ENCODE results near the gene USH1G. TPM values are rescaled to one million over a fixed set of nuclear protein-coding genes. Genes with fewer than 3 reads are reported as not detected.
A peak's percentile ranks its signal among the peaks of the same experiment; 100 is the strongest.

Gene USH1G
- total RNA-seq, 4 donors from 2014 or later: 1.1 to 3.7 (median 1.9) TPM

- no peak for DNase-seq (ENCODE audit: low spot score in 2 of 2)
- Histone ChIP-seq H3K27ac (no peak overlapping the region), H3K27me3 (peaks cover 67% of the 10 kb centered on the region), H3K4me1 (peaks cover 11% of the 10 kb centered on the region), H3K9me3 (no peaks in the 10 kb centered on the region), H3K4me3 (no peak overlapping the region), H3K36me3 (no peaks in the 10 kb centered on the region)
- TF ChIP-seq, protein P1, sequence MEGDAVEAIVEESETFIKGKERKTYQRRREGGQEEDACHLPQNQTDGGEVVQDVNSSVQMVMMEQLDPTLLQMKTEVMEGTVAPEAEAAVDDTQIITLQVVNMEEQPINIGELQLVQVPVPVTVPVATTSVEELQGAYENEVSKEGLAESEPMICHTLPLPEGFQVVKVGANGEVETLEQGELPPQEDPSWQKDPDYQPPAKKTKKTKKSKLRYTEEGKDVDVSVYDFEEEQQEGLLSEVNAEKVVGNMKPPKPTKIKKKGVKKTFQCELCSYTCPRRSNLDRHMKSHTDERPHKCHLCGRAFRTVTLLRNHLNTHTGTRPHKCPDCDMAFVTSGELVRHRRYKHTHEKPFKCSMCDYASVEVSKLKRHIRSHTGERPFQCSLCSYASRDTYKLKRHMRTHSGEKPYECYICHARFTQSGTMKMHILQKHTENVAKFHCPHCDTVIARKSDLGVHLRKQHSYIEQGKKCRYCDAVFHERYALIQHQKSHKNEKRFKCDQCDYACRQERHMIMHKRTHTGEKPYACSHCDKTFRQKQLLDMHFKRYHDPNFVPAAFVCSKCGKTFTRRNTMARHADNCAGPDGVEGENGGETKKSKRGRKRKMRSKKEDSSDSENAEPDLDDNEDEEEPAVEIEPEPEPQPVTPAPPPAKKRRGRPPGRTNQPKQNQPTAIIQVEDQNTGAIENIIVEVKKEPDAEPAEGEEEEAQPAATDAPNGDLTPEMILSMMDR (IDR thresholded peaks at IDR 0.05): no peak
- TF ChIP-seq POLR2AphosphoS5 (IDR thresholded peaks at IDR 0.05): no peak
- TF ChIP-seq EP300 (IDR thresholded peaks at IDR 0.05): no peak
- no peak for TF ChIP-seq POLR2A (IDR thresholded peaks at IDR 0.05)
- 71% methylated on average over 8 of the region's 8 CpGs for WGBS
These were observed 15.3 kb upstream of the USH1G start for GRCh38 chr17:74938194-74938950.

GRCh38 chr17:74937064-74938051 lies 14.3 kb upstream of the USH1G start:
- 43% methylated on average over 9 of the region's 11 CpGs for WGBS
- H3K9me3 ChIP-seq: no peaks in the 10 kb centered on the region
- DNase-seq (ENCODE audit: low spot score in 2 of 2): no peak
- no peaks in the 10 kb centered on the region for H3K36me3 ChIP-seq
- no peak overlapping the region for H3K4me3 ChIP-seq
- peaks cover 11% of the 10 kb centered on the region for H3K4me1 ChIP-seq
- no peak for TF ChIP-seq POLR2A (IDR thresholded peaks at IDR 0.05)
- TF ChIP-seq POLR2AphosphoS5 (IDR thresholded peaks at IDR 0.05): no peak
- TF ChIP-seq, protein P1 (IDR thresholded peaks at IDR 0.05): no peak
- TF ChIP-seq EP300 (IDR thresholded peaks at IDR 0.05): no peak
- no peak overlapping the region for H3K27ac ChIP-seq
- peaks cover 71% of the 10 kb centered on the region for H3K27me3 ChIP-seq

DNA sequence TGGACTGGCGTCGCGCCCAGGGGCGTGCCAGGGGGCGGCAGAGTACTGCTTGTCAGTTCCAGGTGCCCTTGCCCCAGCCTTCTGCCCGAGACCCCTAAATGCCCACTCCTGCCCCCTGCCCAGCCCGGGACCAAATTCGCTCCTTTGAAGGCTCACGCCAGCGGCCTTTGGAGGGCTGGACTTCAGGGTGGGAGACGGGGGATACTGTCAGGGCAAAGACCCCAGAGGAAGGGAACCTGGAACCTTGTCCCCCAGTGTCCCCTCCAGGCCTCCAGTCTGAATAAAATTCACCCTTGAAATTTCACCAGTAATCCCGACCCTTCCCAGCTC lies 13.4 kb upstream of the USH1G start:
- Histone ChIP-seq H3K4me3 (peak overlapping the region; percentile 17), H3K36me3 (no peaks in the 10 kb centered on the region), H3K27ac (no peak overlapping the region), H3K4me1 (peaks cover 11% of the 10 kb centered on the region), H3K27me3 (peaks cover 68% of the 10 kb centered on the region), H3K9me3 (no peaks in the 10 kb centered on the region)
- WGBS: 7% methylated on average over 6 of the region's 12 CpGs
- no peak for TF ChIP-seq POLR2A (IDR thresholded peaks at IDR 0.05)
- no peak for TF ChIP-seq EP300 (IDR thresholded peaks at IDR 0.05)
- no peak for TF ChIP-seq POLR2AphosphoS5 (IDR thresholded peaks at IDR 0.05)
- TF ChIP-seq, protein P1 (IDR thresholded peaks at IDR 0.05): no peak
- no peak for DNase-seq (ENCODE audit: low spot score in 2 of 2)

DNA sequence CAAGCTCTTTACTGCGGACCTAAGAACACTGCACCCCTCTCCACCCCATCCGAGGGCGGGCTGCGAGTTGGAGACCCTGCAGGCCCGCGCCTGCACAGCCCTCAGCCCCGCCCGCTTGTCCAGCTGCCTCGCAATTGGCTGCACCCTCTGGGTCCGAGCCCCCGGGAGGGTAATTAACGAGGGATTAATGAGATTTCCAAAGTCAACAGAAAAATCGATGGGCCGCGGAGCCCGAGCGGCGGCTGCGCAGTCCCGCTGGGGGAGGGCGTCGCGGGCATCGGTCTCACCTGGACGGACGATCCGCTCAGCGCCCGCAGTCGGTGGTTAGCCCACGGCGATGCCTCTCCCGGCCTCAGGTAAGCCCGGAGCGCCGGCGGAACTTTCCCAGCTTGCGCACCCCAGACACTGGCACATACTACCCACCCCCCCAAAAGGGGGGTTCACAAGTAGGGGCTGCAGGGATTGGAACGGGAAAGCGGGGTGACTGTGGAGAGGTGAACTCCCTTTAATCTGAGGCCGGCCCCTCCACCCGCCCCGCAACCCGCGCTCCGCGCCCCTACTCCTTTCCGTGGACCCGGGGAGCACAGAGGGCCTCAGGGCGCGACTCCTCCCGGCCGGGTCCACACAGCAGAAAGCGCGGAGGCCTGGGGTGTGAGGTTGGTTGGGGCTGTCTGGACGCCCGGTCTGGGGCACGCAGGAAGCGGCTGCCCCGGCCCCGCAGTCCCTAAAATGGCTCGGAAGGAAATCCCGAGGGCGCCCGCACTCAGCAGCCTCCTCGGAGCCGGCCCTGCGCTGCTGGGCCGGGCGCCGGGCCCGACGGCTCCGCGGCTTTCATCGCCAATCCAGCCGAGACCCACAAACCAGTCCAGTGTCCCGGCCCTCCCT lies 12.8 kb upstream of the USH1G start, which contains the start of gene OTOP3:
OTOP3 (plus strand) TSS at position 314 of the 885 bp plus-strand sequence; CDS start at position 338, 24 bp downstream.
- Histone ChIP-seq H3K27ac (no peak within 1 kb of the TSS), H3K4me3 (peak within 1 kb of the TSS; percentile 17), H3K4me1 (peaks cover 11% of the 10 kb centered on the region), H3K27me3 (peaks cover 65% of the 10 kb centered on the region), H3K36me3 (no peaks in the 10 kb centered on the region), H3K9me3 (no peaks in the 10 kb centered on the region)
- DNase-seq (ENCODE audit: low spot score in 2 of 2): no peak
- 5% methylated on average over 17 of the region's 78 CpGs for whole genome bisulfite sequencing
- TF ChIP-seq POLR2A (IDR thresholded peaks at IDR 0.05) (no peak), POLR2AphosphoS5 (IDR thresholded peaks at IDR 0.05) (no peak), EP300 (IDR thresholded peaks at IDR 0.05) (no peak)
- TF ChIP-seq, protein P1 (IDR thresholded peaks at IDR 0.05): no peak
